Testis (tissue), 2 donors: ENCODE data around the gene SORCS3.

Source experiments
- POLR2A ChIP-seq: fragments of 450-650 bp; IDR thresholded peaks from one replicate; pipeline ENCODE4 v1.6.1; 2017; ENCODE audit warnings: antibody characterized with exemption, mild to moderate bottlenecking, moderate library complexity
- TF ChIP-seq, protein P1 (sequence below), 3 experiments: fragments of 450-650 bp in 2 of 3; fragments of 200-600 bp in 1 of 3; sonication (generic) in 1 of 3; IDR thresholded peaks; one replicate each; pipeline ENCODE4 v1.5.1; 2016 to 2019; ENCODE audit warnings: antibody characterized with exemption in 3 of 3, mild to moderate bottlenecking in 2 of 3, moderate library complexity in 1 of 3

- TF ChIP-seq, protein P1, sequence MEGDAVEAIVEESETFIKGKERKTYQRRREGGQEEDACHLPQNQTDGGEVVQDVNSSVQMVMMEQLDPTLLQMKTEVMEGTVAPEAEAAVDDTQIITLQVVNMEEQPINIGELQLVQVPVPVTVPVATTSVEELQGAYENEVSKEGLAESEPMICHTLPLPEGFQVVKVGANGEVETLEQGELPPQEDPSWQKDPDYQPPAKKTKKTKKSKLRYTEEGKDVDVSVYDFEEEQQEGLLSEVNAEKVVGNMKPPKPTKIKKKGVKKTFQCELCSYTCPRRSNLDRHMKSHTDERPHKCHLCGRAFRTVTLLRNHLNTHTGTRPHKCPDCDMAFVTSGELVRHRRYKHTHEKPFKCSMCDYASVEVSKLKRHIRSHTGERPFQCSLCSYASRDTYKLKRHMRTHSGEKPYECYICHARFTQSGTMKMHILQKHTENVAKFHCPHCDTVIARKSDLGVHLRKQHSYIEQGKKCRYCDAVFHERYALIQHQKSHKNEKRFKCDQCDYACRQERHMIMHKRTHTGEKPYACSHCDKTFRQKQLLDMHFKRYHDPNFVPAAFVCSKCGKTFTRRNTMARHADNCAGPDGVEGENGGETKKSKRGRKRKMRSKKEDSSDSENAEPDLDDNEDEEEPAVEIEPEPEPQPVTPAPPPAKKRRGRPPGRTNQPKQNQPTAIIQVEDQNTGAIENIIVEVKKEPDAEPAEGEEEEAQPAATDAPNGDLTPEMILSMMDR (IDR thresholded peaks at IDR 0.05), result no peak
- no peak for TF ChIP-seq POLR2A
Observed at GRCh38 chr10:105056413-105056812, 415.3 kb downstream of the SORCS3 start.
